ENCODE data around the gene RUFY2.
A peak's percentile ranks its signal among the peaks of the same experiment; 100 is the strongest.
"Not testable (repeated sequence)": the region's sequence is repeated elsewhere in the genome, so short reads cannot be mapped to it uniquely, and the experiment has no call there.

The RUFY2 gene, protein sequence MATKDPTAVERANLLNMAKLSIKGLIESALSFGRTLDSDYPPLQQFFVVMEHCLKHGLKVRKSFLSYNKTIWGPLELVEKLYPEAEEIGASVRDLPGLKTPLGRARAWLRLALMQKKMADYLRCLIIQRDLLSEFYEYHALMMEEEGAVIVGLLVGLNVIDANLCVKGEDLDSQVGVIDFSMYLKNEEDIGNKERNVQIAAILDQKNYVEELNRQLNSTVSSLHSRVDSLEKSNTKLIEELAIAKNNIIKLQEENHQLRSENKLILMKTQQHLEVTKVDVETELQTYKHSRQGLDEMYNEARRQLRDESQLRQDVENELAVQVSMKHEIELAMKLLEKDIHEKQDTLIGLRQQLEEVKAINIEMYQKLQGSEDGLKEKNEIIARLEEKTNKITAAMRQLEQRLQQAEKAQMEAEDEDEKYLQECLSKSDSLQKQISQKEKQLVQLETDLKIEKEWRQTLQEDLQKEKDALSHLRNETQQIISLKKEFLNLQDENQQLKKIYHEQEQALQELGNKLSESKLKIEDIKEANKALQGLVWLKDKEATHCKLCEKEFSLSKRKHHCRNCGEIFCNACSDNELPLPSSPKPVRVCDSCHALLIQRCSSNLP

DNA sequence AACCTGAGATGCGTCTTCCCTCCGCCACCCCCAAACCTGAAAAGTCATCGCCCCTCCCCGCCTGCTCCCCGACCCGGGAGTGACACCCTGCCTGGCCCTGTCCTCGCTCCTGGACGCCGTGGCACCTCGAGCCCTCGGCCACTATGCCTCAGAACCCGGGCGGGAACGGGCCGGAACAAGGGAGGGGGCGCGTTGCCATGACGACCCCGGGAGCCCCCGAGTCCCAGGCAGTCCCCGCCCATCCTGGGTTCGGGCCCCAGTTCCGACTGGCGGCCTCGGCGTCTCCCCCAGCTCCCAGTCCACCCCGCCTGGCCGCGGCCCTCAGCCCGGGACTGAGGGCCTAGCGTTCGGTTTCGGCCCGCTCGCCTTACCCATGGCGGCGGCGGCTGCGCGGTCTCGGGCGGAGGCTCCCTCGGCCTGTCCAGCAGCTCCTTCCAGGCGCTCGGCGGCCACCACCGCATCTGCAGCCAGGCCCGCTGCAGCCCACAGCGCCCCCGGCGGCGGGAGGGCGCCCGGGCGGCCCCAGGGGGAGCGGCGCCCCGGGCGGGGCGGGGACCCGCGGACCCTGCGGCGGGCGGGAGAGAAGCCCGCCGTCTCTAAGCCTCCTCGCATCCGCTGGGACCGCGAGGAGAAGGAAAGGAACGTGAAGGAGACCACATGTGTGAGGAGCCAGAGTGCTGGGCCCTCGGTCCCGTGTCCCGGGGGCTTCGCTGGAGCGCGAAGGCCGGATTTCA is at the start of gene RUFY2:
Gene RUFY2, minus strand, starts transcription at position 463 of the 734 bp plus-strand sequence. Its CDS starts 88 bp downstream, at position 375.
- peak; percentile 95 for DNase-seq (ENCODE audit: low spot score)
- TF ChIP-seq, protein P1, sequence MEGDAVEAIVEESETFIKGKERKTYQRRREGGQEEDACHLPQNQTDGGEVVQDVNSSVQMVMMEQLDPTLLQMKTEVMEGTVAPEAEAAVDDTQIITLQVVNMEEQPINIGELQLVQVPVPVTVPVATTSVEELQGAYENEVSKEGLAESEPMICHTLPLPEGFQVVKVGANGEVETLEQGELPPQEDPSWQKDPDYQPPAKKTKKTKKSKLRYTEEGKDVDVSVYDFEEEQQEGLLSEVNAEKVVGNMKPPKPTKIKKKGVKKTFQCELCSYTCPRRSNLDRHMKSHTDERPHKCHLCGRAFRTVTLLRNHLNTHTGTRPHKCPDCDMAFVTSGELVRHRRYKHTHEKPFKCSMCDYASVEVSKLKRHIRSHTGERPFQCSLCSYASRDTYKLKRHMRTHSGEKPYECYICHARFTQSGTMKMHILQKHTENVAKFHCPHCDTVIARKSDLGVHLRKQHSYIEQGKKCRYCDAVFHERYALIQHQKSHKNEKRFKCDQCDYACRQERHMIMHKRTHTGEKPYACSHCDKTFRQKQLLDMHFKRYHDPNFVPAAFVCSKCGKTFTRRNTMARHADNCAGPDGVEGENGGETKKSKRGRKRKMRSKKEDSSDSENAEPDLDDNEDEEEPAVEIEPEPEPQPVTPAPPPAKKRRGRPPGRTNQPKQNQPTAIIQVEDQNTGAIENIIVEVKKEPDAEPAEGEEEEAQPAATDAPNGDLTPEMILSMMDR (IDR thresholded peaks at IDR 0.05; ENCODE audit: borderline replicate concordance, control extremely low read depth, extremely low read depth, insufficient read depth, missing control alignments) = peak; percentile 95

DNA sequence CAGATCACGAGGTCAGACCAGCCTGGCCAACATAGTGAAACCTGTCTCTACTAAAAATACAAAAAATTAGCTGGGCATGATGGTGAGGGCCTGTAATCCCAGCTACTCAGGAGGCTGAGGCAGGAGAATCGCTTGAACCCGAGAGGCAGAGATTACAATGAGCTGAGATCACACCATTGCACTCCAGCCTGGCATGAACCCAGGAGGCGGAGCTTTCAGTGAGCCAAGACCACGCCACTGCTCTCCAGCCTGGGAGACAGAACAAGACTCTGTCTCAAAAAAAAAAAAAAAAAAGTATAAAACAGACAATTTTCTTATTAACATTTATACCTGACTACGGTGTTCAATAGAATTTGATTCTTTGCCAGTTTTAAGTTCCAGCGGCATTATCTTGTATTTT is 42.6 kb upstream of the RUFY2 start:
- not testable (repeated sequence) for DNase-seq (ENCODE audit: low spot score)

More for the DNA sequence above, at the start of gene RUFY2:
- in situ Hi-C loops (cut with MboI; ENCODE audit: low sequenced_read_pairs, unreplicated experiment) = no loop called here

DNA sequence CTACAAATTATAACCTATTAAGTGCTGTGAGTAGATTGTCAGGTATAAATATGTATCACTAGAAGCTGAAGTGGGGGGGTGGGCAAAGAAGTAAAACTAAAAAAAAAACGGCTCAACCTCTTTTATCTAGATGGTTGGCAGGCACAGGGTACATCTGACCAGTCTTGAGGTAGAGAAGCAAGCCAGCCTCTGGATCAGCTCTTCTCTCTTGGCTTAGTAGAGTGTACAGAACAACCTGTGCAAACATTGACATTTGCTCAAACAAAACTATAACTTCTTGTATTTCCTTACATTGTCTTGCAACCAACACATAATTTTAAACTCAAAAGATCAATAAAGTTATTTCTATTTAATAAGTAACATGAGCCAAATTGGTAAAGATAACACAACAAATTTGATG is 39.1 kb upstream of the RUFY2 start:
- DNase-seq (ENCODE audit: low spot score) = no peak
- in situ Hi-C loops (cut with MboI; ENCODE audit: low sequenced_read_pairs, unreplicated experiment) = no loop called here
- TF ChIP-seq, protein P1 (IDR thresholded peaks at IDR 0.05; ENCODE audit: borderline replicate concordance, control extremely low read depth, extremely low read depth, insufficient read depth, missing control alignments) = no peak

More for the DNA sequence above, 42.6 kb upstream of the RUFY2 start:
- in situ Hi-C loops (cut with MboI; ENCODE audit: low sequenced_read_pairs, unreplicated experiment) = not testable (repeated sequence)

DNA sequence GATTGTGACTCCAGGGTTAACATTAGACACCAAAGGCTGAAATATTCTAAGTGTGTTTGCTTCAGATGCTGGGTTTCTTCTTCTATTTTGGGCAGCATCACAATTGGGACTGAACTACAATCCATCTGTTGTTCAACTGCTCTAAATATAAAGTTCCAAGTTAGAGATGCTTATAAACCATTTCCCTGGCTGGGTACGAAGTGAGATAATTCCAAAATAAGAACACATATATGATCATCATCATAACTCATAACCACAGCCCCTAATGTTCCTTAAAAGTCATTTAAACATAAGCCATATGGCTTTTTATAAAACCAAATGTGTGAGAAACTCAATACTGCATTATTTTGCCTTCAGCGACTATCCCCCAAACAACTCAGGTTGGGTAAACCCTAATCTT is 35.9 kb upstream of the RUFY2 start:
- in situ Hi-C loops (cut with MboI; ENCODE audit: low sequenced_read_pairs, unreplicated experiment) = no loop called here
- TF ChIP-seq, protein P1 (IDR thresholded peaks at IDR 0.05; ENCODE audit: borderline replicate concordance, control extremely low read depth, extremely low read depth, insufficient read depth, missing control alignments) = no peak
- DNase-seq (ENCODE audit: low spot score) = no peak

DNA sequence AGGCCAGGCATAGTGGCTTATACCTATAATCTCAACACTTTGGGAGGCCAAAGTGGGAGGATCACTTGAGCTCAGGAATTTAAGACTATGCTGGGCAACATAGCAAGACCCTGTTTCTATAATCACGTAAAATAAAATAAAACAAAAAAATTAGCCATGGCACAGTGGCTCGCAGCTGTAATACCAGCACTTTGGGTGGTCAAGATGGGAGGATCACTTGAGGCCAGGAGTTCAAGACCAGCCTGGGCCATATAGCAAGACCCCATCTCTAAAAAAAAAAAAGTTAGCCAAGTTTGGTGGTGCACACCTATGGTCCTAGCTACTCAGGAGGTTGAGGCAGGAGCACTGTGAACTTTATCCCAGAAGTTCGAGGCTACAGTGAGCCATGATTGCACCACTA is 33.8 kb upstream of the RUFY2 start:
- TF ChIP-seq, protein P1 (IDR thresholded peaks at IDR 0.05; ENCODE audit: borderline replicate concordance, control extremely low read depth, extremely low read depth, insufficient read depth, missing control alignments) = no peak
- in situ Hi-C loops (cut with MboI; ENCODE audit: low sequenced_read_pairs, unreplicated experiment) = no loop called here
- no peak for DNase-seq (ENCODE audit: low spot score)

DNA sequence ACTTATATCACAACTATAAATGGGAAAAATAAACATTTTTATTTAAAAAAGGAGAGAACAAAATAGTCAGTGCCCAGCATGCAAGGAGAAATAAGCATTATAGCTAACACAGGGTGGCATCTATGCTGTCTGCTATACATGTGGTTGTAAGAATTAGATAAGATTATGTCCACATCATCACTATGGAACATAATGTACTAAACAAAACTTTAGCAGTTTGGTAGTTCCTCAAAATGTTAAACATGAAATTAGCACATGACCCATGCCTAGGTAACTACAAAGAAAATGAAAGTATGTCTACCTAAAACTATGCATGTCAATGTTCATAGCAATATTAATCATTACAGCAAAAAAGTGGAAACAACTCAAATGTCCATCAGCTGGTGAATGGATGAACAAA is 28.7 kb upstream of the RUFY2 start:
- in situ Hi-C loops (cut with MboI; ENCODE audit: low sequenced_read_pairs, unreplicated experiment) = no loop called here
- no peak for DNase-seq (ENCODE audit: low spot score)
- TF ChIP-seq, protein P1 (IDR thresholded peaks at IDR 0.05; ENCODE audit: borderline replicate concordance, control extremely low read depth, extremely low read depth, insufficient read depth, missing control alignments) = no peak
